T-helper 2 cell (primary cell): ENCODE measurements around the gene PAN2.

ENCODE experiments used
- DNase-seq, 5 experiments: peaks; one replicate each; pipeline versions ENCODE4 v3.0.0 to v3.0.0-alpha.2; 2012 to 2022

PAN2 gene

DNA sequence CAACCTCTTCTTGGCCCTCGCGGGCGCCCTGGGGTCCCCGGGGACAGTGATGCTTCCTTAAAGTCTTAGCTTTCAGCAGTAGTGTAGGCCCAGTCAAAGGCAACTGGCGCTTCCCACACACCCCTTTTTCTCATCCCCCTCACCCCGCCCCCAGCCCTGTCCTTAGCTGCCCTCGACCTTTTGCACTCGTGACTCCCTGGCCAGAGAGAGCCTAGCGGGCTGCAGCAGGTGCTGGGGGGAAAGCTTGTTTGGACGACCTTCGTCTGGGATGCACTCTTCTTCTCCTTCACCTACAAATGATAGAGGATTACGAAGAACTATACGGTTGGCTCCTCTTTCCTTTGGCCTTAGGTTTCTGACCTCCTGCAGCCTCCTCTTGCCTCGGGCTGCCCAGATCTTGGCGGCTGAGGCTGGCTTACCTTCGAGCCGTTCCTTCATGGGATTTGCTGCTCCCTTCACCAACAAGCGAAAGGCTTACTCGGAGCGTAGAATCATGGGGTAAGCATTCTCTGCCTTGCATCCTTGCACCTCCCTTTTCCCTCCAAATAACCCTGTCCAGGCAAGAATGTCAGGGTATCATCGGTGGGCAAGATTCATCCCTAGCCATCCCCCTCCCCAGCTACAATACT lies 66.2 kb downstream of the PAN2 start:
- DNase-seq, result no peak

DNA sequence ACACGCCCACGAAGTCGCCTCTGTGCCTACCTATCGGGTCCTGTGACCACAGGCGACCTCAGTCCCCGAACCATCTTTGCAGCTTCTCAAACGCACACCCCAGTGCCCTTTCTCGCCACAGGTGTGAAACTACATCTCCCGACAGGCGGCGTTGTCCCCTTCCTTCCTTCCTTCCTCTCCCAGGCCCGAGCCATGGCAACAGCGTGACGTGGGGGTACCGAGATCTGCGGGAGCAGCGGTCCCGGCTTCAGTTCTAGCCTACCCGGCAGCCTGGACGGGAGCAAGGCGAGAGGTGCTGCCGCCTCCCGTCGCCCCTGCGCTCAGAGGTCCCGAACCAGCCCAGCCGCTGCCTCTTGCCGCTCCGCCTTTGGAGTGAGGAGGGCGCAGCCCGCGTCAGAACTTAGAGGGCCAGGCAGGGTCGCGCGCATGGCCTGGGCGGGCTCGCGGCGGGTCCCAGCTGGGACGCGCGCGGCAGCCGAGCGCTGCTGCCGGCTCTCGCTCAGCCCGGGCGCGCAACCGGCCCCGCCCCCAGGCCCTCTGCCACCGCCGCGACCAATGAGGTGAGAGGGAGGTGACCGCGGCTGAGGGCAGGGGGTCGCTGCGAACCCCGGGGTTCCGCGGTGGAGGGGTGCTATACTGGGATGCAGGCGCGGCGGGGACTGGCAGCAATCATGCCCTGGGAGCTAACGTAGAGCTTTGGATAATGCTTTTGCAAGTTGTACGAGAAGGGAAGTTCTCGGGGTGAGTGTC lies 66.9 kb downstream of the PAN2 start, which contains the start of gene COQ10A:
TSS of gene COQ10A (plus strand) at position 250 of the 750 bp plus-strand sequence. CDS start at position 427, 177 bp downstream.
- peak; percentile 71 to 90 (median 88) for DNase-seq
